Choroid plexus epithelial cell (primary cell): ENCODE results near the gene PISD.

Experiments used
- DNase-seq: peaks from one replicate; pipeline ENCODE4 v3.0.0-alpha.2; 2010; ENCODE audit warnings: low read depth
- H3K4me3 ChIP-seq: 2 replicates; pipeline ENCODE4 v1.5.1; 2011; ENCODE audit warnings: low read depth, mild to moderate bottlenecking, control low read depth, low read length, moderate library complexity
- CTCF ChIP-seq: conservative IDR thresholded peaks from 2 replicates; pipeline ENCODE4 v1.5.1; 2011; ENCODE audit warnings: low read depth, mild to moderate bottlenecking, control low read depth, inconsistent platforms, low read length, moderate library complexity

Gene PISD

GRCh38 chr22:31613286-31613903 is 48.6 kb downstream of the PISD start:
- no peak for TF ChIP-seq CTCF
- DNase-seq, result no peak
- no peak overlapping the region for H3K4me3 ChIP-seq

DNA sequence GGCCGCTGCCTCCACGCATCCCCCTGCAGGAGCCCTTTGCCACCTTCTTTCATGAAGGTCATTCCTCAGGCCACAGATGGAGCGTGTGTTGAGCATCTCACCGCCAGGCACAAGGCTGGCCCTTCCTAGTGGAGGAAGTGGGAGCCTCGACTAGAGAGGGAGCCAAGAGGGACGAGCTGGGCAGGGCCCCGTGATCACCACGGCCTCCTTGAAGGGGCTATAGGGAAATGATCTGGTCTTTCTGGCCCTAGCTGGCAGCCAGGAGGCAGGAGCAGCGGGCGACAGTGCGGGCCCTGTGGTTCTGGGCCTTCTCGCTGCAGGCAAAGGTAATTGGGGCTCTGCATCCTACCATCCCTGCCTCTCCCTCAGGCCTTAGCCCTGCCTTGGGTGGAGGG is 49.1 kb downstream of the PISD start:
- no peak for TF ChIP-seq CTCF
- H3K4me3 ChIP-seq, result no peak overlapping the region
- no peak for DNase-seq

- peak; percentile 45 for DNase-seq
- no peak overlapping the region for H3K4me3 ChIP-seq
- no peak for TF ChIP-seq CTCF
Observed at GRCh38 chr22:31611061-31611760, 50.8 kb downstream of the PISD start.

- no peak for DNase-seq
- TF ChIP-seq CTCF, result no peak
- no peak overlapping the region for H3K4me3 ChIP-seq
Observed at GRCh38 chr22:31610611-31611010, 51.4 kb downstream of the PISD start.

- TF ChIP-seq CTCF, result no peak
- no peak for DNase-seq
- H3K4me3 ChIP-seq, result no peak overlapping the region
Observed at GRCh38 chr22:31609716-31610115, 52.3 kb downstream of the PISD start.

- no peak for DNase-seq
- no peak overlapping the region for H3K4me3 ChIP-seq
- no peak for TF ChIP-seq CTCF
Observed at GRCh38 chr22:31607696-31608095, 54.3 kb downstream of the PISD start.
